Measurements from ENCODE around the gene NOL4L.

GRCh38 chr20:32634041-32634805 lies 49.1 kb upstream of the NOL4L start:
- no peak for TF ChIP-seq CTCF (IDR thresholded peaks at IDR 0.05)
- no peak for TF ChIP-seq POLR2A (IDR thresholded peaks at IDR 0.05)
